NB4 (cell line): ENCODE results near the gene ZNFX1.

Source experiments
- DNase-seq: peaks from one replicate; pipeline ENCODE4 v3.0.0; 2010; ENCODE audit warnings: low read depth
- H3K4me3 ChIP-seq: one replicate; pipeline ENCODE4 v1.5.1; 2011; ENCODE audit warnings: mild to moderate bottlenecking, low read depth, low read length, moderate library complexity
- CTCF ChIP-seq: IDR thresholded peaks from one replicate; pipeline ENCODE4 v1.5.1; 2012; ENCODE audit warnings: low read depth, low read length
- MYC ChIP-seq: IDR thresholded peaks from 2 replicates; pipeline ENCODE4 v1.6.1; 2011; ENCODE audit warnings: low read depth, low read length
- POLR2A ChIP-seq: IDR thresholded peaks from 2 replicates; pipeline ENCODE4 v1.6.1; 2011; ENCODE audit warnings: mild to moderate bottlenecking; ENCODE audit not compliant: insufficient read length; ENCODE audit errors: extremely low read depth
- TF ChIP-seq, protein P1 (sequence below): IDR thresholded peaks from 2 replicates; pipeline ENCODE4 v1.6.1; 2011; ENCODE audit warnings: low read depth, low read length

ZNFX1 gene

GRCh38 chr20:49276961-49277785 lies 684 bp downstream of the ZNFX1 start:
- peak; percentile 48 for DNase-seq
- no peak for TF ChIP-seq POLR2A
- TF ChIP-seq, protein P1, sequence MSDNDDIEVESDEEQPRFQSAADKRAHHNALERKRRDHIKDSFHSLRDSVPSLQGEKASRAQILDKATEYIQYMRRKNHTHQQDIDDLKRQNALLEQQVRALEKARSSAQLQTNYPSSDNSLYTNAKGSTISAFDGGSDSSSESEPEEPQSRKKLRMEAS = no peak
- no peak for TF ChIP-seq MYC
- no peak for TF ChIP-seq CTCF
- peak overlapping the region; percentile 75 for H3K4me3 ChIP-seq

GRCh38 chr20:49276161-49276960 lies 1.5 kb downstream of the ZNFX1 start:
- TF ChIP-seq CTCF = no peak
- TF ChIP-seq POLR2A = no peak
- TF ChIP-seq, protein P1 = peak; percentile 65
- TF ChIP-seq MYC = peak; percentile 20; the same call in 1 of the 2 replicates
- H3K4me3 ChIP-seq = peak overlapping the region; percentile 75
- DNase-seq = peak; percentile 84

DNA sequence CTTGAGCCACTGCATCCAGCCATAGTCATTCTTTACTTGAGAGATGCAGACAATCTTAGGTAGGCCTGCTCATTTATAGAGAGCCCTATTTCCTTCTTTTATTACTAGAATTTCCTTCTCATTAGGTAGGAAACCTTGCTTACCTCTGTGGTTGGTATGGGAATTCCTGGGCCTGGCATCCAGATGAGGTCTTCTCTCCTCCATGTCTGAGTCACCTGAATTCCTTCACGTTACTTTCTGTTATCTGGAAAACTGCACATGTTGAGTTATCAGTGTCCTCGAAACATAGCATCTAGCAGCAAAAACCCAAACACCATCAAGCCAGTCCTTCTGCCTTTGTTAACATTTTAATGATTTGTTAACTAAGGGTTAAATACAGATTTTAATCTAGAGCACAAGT lies 2.2 kb downstream of the ZNFX1 start:
- peak overlapping the region; percentile 12 for H3K4me3 ChIP-seq
- no peak for TF ChIP-seq MYC
- TF ChIP-seq, protein P1 = no peak
- no peak for TF ChIP-seq CTCF
- no peak for DNase-seq

- H3K4me3 ChIP-seq = peak overlapping the region; percentile 12
- no peak for DNase-seq
- TF ChIP-seq CTCF (no peak), POLR2A (no peak), MYC (no peak)
- TF ChIP-seq, protein P1 = no peak
These were observed 2.6 kb downstream of the ZNFX1 start for GRCh38 chr20:49275216-49275615.

GRCh38 chr20:49273696-49274277 lies 4.1 kb downstream of the ZNFX1 start:
- no peak for TF ChIP-seq CTCF
- TF ChIP-seq, protein P1 = no peak
- no peak for TF ChIP-seq MYC
- TF ChIP-seq POLR2A = no peak
- H3K4me3 ChIP-seq = no peak overlapping the region
- DNase-seq = no peak
